HEK293 (cell line): ENCODE measurements around the gene SPEG.

ENCODE experiments used
- PATZ1 ChIP-seq: fragments of 450-650 bp; formaldehyde crosslinking; IDR thresholded peaks from 2 replicates; pipeline ENCODE4 v1.5.1; 2016; ENCODE audit warnings: missing biosample characterization, missing genetic modification characterization
- YY1 ChIP-seq: fragments of 450-650 bp; formaldehyde crosslinking; IDR thresholded peaks from 2 replicates; pipeline ENCODE4 v1.5.1; 2018; ENCODE audit warnings: missing biosample characterization, missing genetic modification characterization
- ZNF274 ChIP-seq, 2 experiments: fragments of 200-500 bp in 1 of 2; fragments of 450-650 bp in 1 of 2; sonication (Bioruptor generic) in 1 of 2; formaldehyde crosslinking in 1 of 2; IDR thresholded peaks; 2 replicates each; pipeline versions ENCODE4 v1.5.1 to v1.6.1; 2014 to 2016; ENCODE audit warnings: borderline replicate concordance in 1 of 2, inconsistent platforms in 1 of 2, low read length in 1 of 2, missing biosample characterization in 1 of 2, missing genetic modification characterization in 1 of 2

- TF ChIP-seq YY1 (tag by site-specific recombination): no peak
- no peak for TF ChIP-seq ZNF274 (IDR thresholded peaks at IDR 0.05; ENCODE audit: low read length)
- no peak for TF ChIP-seq ZNF274 (tag by site-specific recombination; IDR thresholded peaks at IDR 0.05; ENCODE audit: borderline replicate concordance)
- no peak for TF ChIP-seq PATZ1 (tag by site-specific recombination)
These were observed 3.1 kb downstream of the SPEG start for GRCh38 chr2:219437690-219438206.
